HUES6 (cell line): ENCODE data around the gene KRTAP5-6.
"Not testable (repeated sequence)": the region's sequence is repeated elsewhere in the genome, so short reads cannot be mapped to it uniquely, and the experiment has no call there.

Experiments used
- H3K27ac ChIP-seq: 2 replicates; pipeline ENCODE4 v1.7.0; 2013; ENCODE audit warnings: low read depth, mild to moderate bottlenecking, low read length, inconsistent platforms
- H3K27me3 ChIP-seq: 2 replicates; pipeline ENCODE4 v1.6.1; 2013; ENCODE audit warnings: low read length; ENCODE audit not compliant: control insufficient read depth, insufficient read depth
- H3K36me3 ChIP-seq: 2 replicates; pipeline ENCODE4 v1.6.1; 2013; ENCODE audit warnings: low read length; ENCODE audit not compliant: control insufficient read depth, insufficient read depth
- H3K4me1 ChIP-seq: 2 replicates; pipeline ENCODE4 v1.6.1; 2013; ENCODE audit warnings: low read length; ENCODE audit not compliant: control insufficient read depth, insufficient read depth
- H3K4me3 ChIP-seq: 2 replicates; pipeline ENCODE4 v1.5.1; 2013; ENCODE audit warnings: low read depth, low read length
- H3K9ac ChIP-seq: one replicate; pipeline ENCODE4 v1.6.1; 2013; ENCODE audit warnings: mild to moderate bottlenecking, low read length
- H3K9me3 ChIP-seq: 2 replicates; pipeline ENCODE4 v1.6.1; 2013; ENCODE audit warnings: low read depth, low read length; ENCODE audit not compliant: control insufficient read depth, insufficient read depth

The KRTAP5-6 gene

DNA sequence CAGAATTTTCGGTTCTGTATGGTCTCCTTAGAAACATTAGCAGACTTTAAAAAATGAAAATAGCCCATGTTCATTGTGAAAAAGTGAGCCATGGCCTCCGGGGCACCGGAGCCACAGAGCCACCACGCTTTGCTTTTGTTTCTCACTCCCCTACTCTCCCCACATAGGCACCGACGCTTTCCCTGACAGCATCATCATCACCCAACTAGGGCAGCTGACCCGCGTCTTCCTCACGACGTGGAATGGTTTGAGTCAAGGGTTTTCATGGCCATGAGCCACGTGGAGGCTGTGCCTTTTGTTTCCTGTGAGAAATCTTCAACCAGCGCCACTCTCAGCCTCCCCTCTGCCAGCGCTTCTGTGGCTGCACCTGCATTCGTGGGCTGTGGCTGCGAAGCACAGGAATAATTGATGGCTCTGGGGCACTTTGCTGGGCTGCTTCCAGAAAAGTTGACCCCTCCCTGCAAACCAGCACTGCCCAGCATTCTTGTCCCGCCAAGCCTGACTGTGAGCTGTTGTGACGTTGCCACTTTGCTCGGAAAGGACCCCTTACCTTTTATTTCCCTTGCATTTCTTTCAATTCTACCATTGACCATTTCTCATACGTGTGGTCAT is 8.6 kb upstream of the KRTAP5-6 start:
- peaks cover 15% of the 10 kb centered on the region for H3K4me1 ChIP-seq
- H3K9me3 ChIP-seq, H3K27ac ChIP-seq, H3K9ac ChIP-seq, H3K4me3 ChIP-seq, H3K27me3 ChIP-seq, H3K36me3 ChIP-seq: not testable (repeated sequence)

DNA sequence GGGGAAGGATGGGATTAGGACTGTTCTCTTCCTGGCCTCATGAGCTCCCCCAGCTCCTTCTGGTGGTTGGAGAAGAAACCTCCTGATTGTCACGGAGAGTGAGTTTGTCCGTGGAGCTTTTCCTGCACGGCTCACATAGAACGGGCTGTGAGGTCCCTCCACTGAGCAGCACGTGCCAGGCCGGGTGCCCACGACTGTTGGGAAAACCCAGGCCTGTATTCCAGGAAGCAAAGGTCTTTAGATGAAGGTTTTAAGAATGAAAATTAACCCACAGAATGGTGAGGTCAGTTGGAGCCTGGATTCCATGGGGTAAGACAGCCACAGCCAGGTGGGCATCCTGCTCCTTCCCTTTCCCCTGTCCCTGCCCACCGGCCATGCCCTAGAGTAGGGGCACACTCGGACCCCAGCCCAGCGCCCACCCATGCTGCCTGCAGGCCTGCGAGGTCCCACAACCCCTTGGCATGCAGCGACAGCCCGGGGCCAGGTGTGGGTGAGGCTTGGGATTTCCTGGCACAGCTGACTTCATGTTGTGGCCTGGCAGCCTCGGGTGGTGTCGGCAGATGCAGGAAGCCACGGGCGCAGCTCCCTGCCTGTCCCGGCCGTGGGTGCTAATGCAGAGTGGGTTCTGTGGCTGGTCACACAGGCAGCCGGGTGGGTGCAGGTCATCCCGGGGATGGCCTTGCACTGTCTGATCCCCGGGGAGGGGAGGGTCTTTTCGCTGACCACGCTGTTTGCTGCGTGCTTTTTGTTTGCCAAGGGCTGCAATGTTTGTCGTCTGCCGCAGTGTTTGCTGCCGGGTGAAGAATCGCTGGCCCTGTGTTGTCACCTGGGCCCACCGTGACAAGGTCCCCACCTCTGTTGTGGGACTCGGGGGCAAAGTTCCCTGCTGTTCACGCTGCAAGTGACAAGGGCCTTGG is 7.5 kb upstream of the KRTAP5-6 start:
- H3K4me1 ChIP-seq, result peaks cover 23% of the 10 kb centered on the region
- not testable (repeated sequence) for H3K4me3 ChIP-seq, H3K27me3 ChIP-seq, H3K9me3 ChIP-seq, H3K9ac ChIP-seq, H3K36me3 ChIP-seq, H3K27ac ChIP-seq

DNA sequence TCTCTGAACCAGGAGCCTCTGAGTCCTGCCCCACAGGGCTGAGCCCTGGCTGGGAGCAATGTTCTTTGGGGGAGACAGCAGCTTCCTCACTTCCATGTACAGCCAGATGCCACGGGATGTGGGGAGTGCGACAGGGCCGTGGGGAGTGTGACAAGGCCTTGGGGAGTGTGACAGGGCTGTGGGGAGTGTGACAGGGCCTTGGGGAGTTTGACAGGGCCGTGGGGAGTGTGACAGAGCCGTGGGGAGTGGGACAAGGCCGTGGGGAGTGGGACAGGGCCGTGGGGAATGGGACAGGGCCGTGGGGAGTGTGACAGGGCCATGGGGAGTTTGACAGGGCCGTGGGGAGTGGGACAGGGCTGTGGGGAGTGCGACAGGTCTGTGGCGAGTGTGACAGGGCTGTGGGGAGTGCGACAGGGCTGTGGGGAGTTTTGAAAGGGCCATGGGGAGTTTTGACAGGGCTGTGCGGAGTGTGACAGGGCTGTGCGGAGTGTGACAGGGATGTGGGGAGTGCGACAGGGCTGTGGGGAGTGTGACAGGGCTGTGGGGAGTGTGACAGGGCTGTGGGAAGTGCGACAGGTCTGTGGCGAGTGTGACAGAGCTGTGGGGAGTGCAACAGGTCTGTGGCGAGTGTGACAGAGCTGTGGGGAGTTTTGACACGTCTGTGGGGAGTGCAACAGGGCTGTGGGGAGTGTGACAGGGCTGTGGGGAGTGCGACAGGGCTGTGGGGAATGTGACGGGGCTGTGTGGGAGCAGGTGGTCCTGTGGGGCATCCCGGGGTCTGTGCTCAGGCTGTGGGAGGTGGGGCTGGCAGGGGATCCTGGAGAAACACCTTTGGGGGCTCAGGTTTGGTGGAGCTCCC is 6.6 kb upstream of the KRTAP5-6 start:
- H3K27me3 ChIP-seq, result peaks cover 11% of the 10 kb centered on the region; the same call in 1 of the 2 replicates
- H3K9ac ChIP-seq, result no peak overlapping the region
- peaks cover 23% of the 10 kb centered on the region for H3K4me1 ChIP-seq
- no peaks in the 10 kb centered on the region for H3K9me3 ChIP-seq
- no peaks in the 10 kb centered on the region for H3K36me3 ChIP-seq
- no peak overlapping the region for H3K4me3 ChIP-seq
- H3K27ac ChIP-seq, result no peak overlapping the region

DNA sequence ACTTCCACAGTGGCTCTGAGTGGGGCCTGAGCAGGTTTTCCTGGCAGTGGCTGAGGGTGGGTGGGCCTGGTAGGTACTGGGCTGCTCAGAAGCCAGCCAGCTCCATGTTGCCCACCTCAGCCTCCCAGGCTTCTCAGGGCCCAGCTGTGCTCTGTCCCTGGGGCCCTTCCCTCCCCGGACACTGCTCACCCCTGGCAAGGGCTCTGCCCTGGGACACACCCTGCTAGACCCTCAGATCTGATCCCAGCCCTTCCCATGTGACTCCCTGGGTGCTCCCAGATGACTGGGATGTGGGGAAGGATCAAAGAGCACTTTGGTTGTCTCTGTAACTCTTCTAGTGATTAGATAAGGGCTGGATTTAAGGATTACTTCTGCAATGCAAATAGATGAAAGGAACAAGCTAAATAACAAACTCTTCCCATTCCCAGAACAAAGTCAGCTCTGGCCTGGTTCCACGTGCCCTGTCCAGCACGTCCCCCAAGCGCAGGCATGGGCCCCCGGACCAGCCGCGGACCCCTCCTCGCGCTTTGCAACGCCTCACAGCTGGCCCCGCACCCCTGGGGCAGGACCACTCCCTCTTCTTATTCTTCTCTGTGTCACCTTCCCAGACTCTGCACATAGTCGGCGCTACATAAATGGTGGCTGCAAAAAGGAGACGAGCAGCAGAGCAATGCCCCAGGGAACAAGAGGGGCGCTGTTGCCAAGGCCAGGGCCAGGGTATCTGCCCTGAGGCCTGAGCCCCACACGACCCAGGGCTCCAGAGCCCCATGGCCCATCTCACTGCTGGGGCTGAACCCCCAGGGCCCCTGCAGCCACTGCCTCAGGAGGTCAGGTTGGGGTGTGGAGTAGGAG is 5.7 kb upstream of the KRTAP5-6 start:
- Histone ChIP-seq H3K4me1 (peaks cover 23% of the 10 kb centered on the region), H3K27ac (no peak overlapping the region; the same call in 1 of the 2 replicates), H3K9me3 (no peaks in the 10 kb centered on the region), H3K9ac (peak overlapping the region; percentile 20), H3K4me3 (no peak overlapping the region), H3K36me3 (no peaks in the 10 kb centered on the region), H3K27me3 (peaks cover 19% of the 10 kb centered on the region; the same call in 1 of the 2 replicates)

DNA sequence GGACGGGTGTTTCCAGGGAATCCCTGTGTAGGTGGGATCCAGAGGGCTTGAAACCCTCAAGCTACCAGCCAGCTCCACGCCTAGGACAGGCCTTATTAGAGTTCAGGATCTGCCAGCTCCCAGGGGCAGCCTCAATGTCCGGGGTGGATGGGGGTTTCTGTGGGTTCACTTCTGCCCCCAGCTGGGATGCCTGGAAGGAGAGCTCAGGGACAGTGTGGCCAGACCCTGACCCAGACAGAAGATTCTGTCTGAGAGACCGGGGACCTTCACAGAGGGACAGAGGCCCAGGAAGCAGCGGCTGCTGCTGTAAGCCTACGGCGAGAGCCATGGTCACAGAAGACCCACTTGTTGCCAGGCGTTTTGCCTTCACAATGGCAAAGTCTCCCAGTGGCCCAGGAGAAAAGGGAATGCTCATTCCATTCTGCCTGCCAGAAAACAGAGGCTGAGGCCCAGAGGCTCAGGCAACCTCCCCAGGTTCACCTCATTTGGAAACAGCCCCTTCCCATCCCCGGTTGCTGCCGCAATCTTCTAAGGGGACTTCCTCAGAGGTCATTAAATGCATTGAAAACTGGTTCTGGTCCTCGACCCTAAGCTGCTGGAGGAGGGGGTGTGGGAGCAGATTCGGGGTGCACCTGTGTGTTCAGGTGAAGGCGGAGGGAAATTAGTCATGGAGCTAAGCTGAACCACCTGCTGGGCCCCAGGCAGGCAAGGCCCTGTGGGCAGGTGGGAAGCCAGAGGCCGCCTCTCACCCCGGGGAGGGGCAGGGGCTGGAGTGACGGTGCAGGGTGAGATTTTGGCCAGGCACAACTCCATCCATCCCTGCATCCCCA is 4.9 kb upstream of the KRTAP5-6 start:
- Histone ChIP-seq H3K36me3 (no peaks in the 10 kb centered on the region), H3K4me3 (no peak overlapping the region), H3K4me1 (peaks cover 23% of the 10 kb centered on the region), H3K9ac (peak overlapping the region; percentile 20), H3K27me3 (peaks cover 27% of the 10 kb centered on the region; the same call in 1 of the 2 replicates), H3K9me3 (no peaks in the 10 kb centered on the region), H3K27ac (no peak overlapping the region; the same call in 1 of the 2 replicates)

DNA sequence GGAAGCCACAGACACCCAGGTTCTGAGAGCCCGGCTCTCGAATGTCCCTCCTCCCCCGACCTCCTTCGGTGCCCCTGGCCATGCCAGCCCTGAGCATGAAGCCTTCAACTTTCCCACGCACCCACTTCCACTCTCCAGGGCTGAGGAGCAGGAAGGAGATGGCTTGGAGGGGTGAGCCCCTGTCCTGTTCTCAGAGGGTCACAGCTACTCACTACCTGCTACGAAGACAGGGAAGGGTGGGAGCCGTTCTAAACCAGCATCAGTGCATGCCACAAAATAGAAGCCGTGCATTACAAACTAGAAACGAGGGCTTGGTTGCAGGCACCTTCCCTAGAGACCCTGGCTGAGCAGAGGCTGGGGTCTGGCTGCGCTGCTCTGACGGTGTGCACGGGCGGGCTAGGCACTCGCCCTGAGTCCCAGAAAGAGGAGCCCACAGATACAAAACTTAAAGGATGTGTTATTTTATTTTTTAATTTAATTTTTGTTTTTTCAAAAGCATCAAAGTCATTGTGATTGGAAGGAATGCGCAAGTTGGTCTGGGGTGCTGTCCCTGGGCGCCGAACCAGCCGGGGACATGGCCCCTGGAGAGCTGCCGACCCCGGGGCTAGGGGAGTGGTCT is 4.2 kb upstream of the KRTAP5-6 start:
- no peak overlapping the region for H3K9ac ChIP-seq
- H3K27ac ChIP-seq, result no peak overlapping the region
- H3K36me3 ChIP-seq, result no peaks in the 10 kb centered on the region
- H3K4me3 ChIP-seq, result no peak overlapping the region
- no peaks in the 10 kb centered on the region for H3K9me3 ChIP-seq
- peaks cover 23% of the 10 kb centered on the region for H3K4me1 ChIP-seq
- peaks cover 33% of the 10 kb centered on the region; the same call in 1 of the 2 replicates for H3K27me3 ChIP-seq

DNA sequence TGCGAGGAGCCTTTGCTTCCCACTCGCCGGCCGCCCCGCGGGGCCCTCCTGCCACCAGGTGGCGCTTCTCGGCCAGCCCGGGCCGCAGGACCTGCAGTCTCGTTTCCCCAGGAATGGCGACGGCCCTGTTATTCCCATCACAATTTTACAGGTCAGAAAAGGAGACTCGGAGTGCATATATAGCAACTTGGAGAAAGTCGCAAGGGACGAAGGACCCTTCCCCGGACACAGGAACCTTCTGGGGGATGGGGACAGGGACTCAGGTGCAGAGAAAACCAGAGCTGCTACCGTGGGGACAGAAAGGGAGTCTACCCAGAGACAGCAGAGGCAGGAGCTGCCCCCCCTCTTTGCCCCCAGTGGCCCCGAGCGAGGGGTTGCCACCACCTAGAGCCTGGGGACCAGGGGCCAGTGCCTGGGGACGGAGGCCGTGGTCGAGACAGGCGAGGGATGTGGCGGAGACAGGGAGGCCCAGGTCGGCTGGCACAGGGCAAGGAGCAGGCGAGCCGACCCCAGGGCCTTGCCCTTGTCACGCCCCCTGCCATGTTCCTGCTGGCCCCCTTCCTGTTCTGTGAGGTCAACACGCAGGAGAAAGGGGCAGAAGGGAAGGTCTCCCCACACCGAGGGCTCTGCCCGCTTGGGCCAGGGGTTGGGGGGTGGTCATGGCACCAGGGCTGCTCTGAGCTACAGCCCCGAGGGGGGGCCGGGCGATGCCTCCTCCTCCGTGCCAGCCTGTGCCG is 3.5 kb upstream of the KRTAP5-6 start:
- Histone ChIP-seq H3K27ac (no peak overlapping the region), H3K9me3 (no peaks in the 10 kb centered on the region), H3K4me3 (peak overlapping the region; percentile 61), H3K4me1 (peaks cover 23% of the 10 kb centered on the region), H3K9ac (peak overlapping the region; percentile 56), H3K27me3 (peaks cover 33% of the 10 kb centered on the region; the same call in 1 of the 2 replicates), H3K36me3 (no peaks in the 10 kb centered on the region)

DNA sequence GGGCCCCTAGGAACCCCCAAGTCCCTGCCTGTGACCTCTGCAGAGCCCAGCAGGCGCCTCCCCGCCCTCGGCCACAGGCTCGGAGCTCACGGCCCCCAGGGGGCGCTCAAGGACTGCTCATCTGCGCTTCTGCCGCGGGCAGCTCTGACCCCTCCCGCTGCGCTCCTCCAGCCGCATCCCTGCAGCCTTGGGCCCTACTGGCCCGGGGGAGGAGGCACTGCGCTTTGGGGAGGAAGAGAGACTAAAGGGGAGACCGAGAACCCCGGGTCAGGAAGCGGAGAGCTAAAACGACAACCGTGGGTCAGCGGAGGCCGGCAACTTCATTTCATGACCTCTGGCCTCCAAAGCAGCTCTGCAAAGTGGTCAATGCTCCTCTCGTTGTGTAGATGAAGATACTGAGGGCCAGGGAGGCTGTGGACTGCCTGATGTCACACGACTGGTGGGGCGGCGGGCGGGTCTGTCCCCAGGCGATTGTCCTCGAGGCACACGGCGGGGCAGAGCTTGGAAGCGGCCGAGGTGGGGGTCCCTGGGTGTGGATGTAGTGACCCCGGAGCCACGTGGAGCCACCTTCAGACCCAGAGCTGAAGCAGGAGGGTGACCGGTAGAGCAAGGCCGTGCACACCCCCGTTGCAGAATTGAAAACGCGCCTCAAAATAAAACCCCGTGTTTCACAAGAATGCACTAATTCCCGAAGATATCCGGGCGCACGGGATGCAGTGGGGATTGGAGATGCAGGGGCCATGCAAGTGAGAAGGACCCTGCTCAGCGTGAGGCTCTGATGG is 2.7 kb upstream of the KRTAP5-6 start:
- Histone ChIP-seq H3K9ac (peak overlapping the region; percentile 56), H3K4me3 (peak overlapping the region; percentile 61), H3K27me3 (peaks cover 33% of the 10 kb centered on the region; the same call in 1 of the 2 replicates), H3K36me3 (no peaks in the 10 kb centered on the region), H3K9me3 (no peaks in the 10 kb centered on the region), H3K27ac (no peak overlapping the region), H3K4me1 (peaks cover 23% of the 10 kb centered on the region)
